ENCODE data around the gene PHEX.

The PHEX gene

DNA sequence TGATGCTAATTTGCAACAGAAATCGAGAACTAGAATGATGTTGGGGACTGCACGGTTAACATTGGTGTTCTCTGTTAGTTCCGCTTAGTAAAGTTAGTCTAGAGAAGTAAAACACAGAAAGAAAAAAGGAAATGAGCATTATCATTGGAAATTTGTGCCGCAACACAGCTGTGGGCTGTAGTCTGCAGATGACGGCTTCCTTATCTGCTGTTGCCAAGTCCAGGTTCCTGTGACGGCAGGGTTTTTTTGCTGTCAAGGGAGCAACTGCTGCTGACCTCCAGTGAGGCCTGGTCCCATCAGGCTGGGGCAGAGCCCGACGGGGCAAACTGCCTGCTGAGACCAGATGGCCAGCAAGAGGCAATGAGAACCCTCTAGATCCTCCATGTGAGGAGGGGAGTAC, 38.9 kb upstream of the PHEX start:
- no peak overlapping the region for H3K4me3 Mint-ChIP-seq
- no peak overlapping the region for H3K27ac Mint-ChIP-seq
- H3K36me3 Mint-ChIP-seq (ENCODE audit: low read depth): peaks cover 82% of the 10 kb centered on the region

DNA sequence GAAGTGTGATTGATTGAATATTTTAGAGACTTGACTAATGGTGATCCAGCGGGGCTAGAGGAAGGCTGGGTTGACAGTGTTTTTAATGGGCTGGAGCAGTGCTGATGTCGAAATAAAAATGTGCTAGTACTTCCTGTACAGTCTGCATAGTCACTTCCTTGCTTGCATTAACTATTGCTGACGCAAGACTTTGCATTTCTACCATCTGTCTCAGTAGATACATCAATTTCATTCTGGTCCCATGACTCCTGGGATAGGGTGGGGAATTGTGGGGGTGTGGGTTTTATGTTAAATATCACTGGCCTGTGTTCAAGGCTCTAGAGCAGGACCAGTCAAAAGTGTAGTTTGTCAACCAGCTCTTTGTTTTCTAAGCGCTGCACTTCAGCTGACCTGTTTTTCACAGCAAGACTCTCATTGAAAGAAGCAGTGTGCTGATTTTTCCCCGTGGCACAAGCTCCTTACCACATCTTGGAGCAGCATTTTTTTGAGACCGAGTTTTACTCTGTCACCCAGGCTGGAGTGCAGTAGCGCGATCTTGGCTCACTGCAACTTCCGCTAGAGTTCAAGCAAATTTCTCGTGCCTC, 35.2 kb upstream of the PHEX start:
- Mint-ChIP-seq H3K36me3 (ENCODE audit: low read depth) (peaks cover 88% of the 10 kb centered on the region), H3K4me1 (peaks cover 35% of the 10 kb centered on the region), H3K4me3 (no peak overlapping the region), H3K9me3 (peaks cover 14% of the 10 kb centered on the region), H3K27ac (peak overlapping the region; percentile 75 to 79 (median 75)), H3K27me3 (ENCODE audit: low read depth) (no peaks in the 10 kb centered on the region)
- TF ChIP-seq CTCF (IDR thresholded peaks at IDR 0.05; ENCODE audit: unreplicated experiment in 3 of 3): no peak

More for the DNA sequence above, 38.9 kb upstream of the PHEX start:
- Mint-ChIP-seq H3K27me3 (ENCODE audit: low read depth) (no peaks in the 10 kb centered on the region), H3K9me3 (no peaks in the 10 kb centered on the region), H3K4me1 (peaks cover 46% of the 10 kb centered on the region)
- no peak for TF ChIP-seq CTCF (IDR thresholded peaks at IDR 0.05; ENCODE audit: unreplicated experiment in 3 of 3)

- H3K36me3 Mint-ChIP-seq (ENCODE audit: low read depth): peaks cover 91% of the 10 kb centered on the region
- no peak for TF ChIP-seq CTCF (IDR thresholded peaks at IDR 0.05; ENCODE audit: unreplicated experiment in 3 of 3)
- peaks cover 22% of the 10 kb centered on the region for H3K9me3 Mint-ChIP-seq
- no peak overlapping the region for H3K4me3 Mint-ChIP-seq
- peaks cover 28% of the 10 kb centered on the region for H3K4me1 Mint-ChIP-seq
- peak overlapping the region; percentile 32 to 75 (median 71) for H3K27ac Mint-ChIP-seq
- no peaks in the 10 kb centered on the region for H3K27me3 Mint-ChIP-seq (ENCODE audit: low read depth)
Measured at GRCh38 chrX:21998037-21998436, 34.1 kb upstream of the PHEX start.

DNA sequence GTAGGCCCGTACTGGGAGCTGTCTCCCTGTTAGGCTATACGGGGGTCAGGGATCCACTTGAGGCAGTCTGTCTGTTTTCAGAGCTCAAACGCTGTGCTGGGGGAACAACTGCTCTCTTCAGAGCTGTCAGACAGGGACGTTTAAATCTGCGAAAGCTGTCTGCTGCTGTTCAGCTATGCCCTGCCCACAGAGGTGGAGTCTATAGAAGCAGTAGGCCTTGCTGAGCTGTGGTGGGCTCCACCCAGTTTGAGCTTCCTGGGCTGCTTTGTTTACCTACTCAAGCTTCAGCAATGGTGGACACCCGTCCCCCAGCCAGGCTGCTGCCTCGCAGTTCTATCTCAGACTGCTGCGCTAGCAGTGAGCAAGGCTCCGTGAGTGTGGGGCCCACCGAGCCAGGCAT, 27.3 kb upstream of the PHEX start:
- Mint-ChIP-seq H3K36me3 (ENCODE audit: low read depth) (peaks cover 90% of the 10 kb centered on the region), H3K27ac (no peak overlapping the region), H3K9me3 (peaks cover 44% of the 10 kb centered on the region), H3K27me3 (ENCODE audit: low read depth) (no peaks in the 10 kb centered on the region), H3K4me3 (no peak overlapping the region), H3K4me1 (peaks cover 6% of the 10 kb centered on the region)
- TF ChIP-seq CTCF (IDR thresholded peaks at IDR 0.05; ENCODE audit: unreplicated experiment in 3 of 3): no peak

DNA sequence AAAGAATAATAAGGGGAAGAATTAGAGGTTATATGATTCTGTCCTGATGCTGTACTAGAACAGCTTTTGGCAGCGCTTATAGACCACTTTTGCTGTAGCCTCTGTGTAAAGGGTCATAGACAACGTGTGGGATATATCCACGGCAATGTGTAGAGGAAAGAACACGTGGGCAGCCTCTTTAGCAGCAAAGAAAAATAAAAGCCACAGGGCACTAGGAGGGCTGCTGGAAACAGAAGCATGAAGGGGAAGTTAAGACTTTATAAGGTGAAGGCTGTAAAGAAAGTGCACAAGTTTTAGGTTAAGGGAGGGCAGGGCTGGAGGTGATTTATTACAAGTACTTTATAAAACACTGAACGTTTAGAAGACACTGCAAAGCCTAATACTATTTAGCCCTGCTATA, 20.1 kb upstream of the PHEX start:
- Mint-ChIP-seq H3K27ac (peak overlapping the region; percentile 19 to 70 (median 45)), H3K4me3 (no peak overlapping the region), H3K36me3 (ENCODE audit: low read depth) (peaks cover 32% of the 10 kb centered on the region), H3K9me3 (peaks cover 19% of the 10 kb centered on the region), H3K27me3 (ENCODE audit: low read depth) (no peaks in the 10 kb centered on the region), H3K4me1 (peaks cover 46% of the 10 kb centered on the region)
- no peak for TF ChIP-seq CTCF (IDR thresholded peaks at IDR 0.05; ENCODE audit: unreplicated experiment in 3 of 3)

- Mint-ChIP-seq H3K27me3 (ENCODE audit: low read depth) (no peaks in the 10 kb centered on the region), H3K9me3 (peaks cover 17% of the 10 kb centered on the region), H3K27ac (peak overlapping the region in 2 of 3 experiments; percentile 35 to 45), H3K4me3 (no peak overlapping the region), H3K4me1 (peaks cover 45% of the 10 kb centered on the region), H3K36me3 (ENCODE audit: low read depth) (peaks cover 23% of the 10 kb centered on the region)
- TF ChIP-seq CTCF (IDR thresholded peaks at IDR 0.05; ENCODE audit: unreplicated experiment in 3 of 3): no peak
Measured at GRCh38 chrX:22012931-22013330, 19.2 kb upstream of the PHEX start.
